HG03039 (cell line): ENCODE data around the gene ETV6.

Source experiments
- ATAC-seq: cut with Tn5 transposase; IDR thresholded peaks from one replicate; pipeline ENCODE4 v1.9.1; 2021; ENCODE audit warnings: mild to moderate bottlenecking, moderate library complexity; ENCODE audit not compliant: unreplicated experiment

Gene ETV6

GRCh38 chr12:11642785-11643184 is 6.7 kb upstream of the ETV6 start:
- no peak for ATAC-seq

- no peak for ATAC-seq
Observed at GRCh38 chr12:11645391-11645790, 4.1 kb upstream of the ETV6 start.

GRCh38 chr12:11648514-11649412 is 711 bp upstream of the ETV6 start:
- ATAC-seq = peak; percentile 31

- ATAC-seq = no peak
Observed at GRCh38 chr12:11650286-11651281, 1.1 kb downstream of the ETV6 start.

- no peak for ATAC-seq
Observed at GRCh38 chr12:11651381-11651780, 1.9 kb downstream of the ETV6 start.

GRCh38 chr12:11651785-11652184 is 2.3 kb downstream of the ETV6 start:
- no peak for ATAC-seq

GRCh38 chr12:11652351-11653040 is 3.0 kb downstream of the ETV6 start:
- ATAC-seq = no peak

DNA sequence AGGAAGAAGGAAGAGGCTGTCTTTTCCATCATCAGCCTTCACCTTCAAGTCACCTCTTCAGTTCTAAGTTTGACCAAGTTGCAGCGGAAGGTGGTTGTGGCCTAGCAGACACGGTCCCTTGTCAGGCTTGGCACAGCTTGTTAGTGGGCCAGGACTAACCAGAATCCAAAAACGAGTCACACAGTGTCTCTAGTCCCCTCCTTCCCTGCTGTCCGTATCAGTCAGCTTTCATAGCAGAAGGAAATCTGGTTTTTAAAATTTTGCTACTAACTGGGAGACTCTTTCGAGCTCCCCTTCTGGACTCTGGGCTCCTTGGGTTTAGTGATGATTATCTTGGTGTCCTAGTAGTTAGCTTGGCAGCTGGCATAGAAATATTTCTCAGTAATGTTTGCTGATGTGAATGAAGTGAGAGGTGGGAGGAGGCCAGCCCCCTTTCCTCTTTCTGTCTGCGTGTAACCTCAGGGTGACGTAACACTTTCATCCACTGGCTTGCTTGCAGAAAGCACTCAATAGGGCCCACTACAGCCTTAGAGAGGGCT is 3.8 kb downstream of the ETV6 start:
- no peak for ATAC-seq

GRCh38 chr12:11654338-11654737 is 4.9 kb downstream of the ETV6 start:
- ATAC-seq = no peak

GRCh38 chr12:11654802-11655201 is 5.3 kb downstream of the ETV6 start:
- ATAC-seq = no peak

- no peak for ATAC-seq
Observed at GRCh38 chr12:11655842-11656241, 6.4 kb downstream of the ETV6 start.

DNA sequence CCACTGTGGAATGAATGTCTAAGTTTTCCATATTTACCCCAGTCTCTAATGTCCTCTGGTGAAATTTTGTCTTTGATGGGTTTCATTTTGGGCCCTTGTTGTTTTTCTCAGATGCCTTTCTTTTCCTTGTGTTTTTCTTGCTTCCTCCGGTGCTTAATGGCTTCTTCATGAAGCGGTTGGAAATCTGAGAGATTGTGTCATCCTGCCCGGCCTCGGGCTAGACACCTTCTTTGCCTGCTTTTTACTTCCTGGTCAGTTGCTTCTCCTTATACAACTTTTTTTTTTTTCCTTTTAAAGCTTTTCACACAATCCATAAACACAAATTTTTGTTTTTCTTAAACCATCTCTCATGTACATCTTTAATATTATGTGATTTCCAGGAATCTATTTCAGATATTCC is 7.1 kb downstream of the ETV6 start:
- no peak for ATAC-seq

DNA sequence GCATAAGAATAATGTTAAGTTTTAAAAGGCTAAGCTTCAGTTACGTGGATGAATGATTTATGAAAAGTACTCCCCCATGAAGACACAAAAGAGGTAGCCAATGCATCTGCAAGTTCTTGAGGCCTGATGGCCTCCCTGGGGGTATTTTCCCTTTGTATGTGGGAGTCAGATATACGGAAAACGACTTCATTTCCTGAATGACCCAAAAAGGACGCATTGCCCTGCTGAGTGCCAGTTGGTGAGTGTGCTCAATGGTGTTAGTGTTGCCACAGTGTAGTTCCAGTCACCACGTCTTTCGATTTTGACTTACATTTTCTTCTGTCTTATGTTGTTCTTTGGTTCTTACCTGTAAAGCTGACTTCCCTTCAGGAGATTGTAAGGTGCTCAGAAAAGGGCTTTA is 8.0 kb downstream of the ETV6 start:
- no peak for ATAC-seq

GRCh38 chr12:11658791-11659190 is 9.3 kb downstream of the ETV6 start:
- ATAC-seq = no peak

DNA sequence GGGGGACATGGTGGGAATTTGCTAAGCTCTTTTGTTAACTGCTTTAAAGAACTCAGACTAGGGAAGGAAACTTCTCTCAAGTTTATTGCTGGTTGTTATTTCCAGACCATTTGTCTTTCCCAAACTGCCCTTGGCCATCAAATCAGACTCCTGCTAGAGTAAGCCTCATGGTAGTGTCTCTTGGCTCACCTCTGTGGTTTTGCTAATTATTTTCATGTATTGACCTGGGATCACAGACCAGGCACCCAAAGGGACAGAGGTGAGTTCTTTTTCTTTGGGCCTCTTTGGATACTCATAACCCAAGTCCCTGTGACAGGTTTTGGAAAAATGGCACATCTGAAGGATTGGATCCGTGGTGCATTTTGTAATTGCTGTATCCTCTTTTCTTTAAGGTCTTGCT is 11.2 kb downstream of the ETV6 start:
- no peak for ATAC-seq

GRCh38 chr12:11661491-11662089 is 12.1 kb downstream of the ETV6 start:
- ATAC-seq = no peak

DNA sequence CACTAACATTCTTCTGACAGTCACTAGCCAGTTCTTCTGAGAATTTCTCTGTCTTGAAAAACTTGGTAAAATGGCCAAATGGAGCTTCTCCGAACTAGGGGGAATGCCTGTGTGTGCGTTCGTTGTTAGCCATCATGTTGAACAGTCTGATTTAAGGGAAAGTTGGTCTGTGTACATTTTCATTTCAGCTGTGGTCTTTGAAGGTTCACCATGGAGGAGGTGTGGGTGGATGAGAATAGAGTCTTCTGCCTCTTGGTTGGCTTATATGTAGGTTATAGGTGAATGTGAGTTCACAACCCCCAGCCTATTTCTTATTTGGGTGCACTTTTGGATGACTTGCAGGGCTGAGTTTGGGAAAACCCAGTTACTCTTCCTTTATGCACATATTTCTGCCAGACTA is 12.9 kb downstream of the ETV6 start:
- ATAC-seq = no peak

DNA sequence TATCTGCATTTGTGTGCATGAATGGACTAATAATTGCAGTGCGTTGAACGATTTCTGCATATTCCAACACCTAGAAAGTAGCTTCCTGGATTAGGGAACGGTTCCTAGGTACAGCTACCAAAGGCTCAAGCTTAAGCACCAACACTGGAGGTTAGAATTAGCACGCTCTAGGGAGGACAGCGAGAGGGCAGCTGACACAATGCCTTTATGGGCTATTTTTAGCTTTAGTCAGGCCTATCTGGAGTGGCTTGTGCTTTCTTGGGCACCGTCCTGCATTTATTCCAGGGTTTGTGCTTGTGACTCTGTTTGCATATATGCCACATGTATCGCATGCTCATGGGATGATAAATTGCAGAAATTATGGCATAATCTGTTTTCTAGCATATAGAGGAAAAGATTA is 13.7 kb downstream of the ETV6 start:
- no peak for ATAC-seq

DNA sequence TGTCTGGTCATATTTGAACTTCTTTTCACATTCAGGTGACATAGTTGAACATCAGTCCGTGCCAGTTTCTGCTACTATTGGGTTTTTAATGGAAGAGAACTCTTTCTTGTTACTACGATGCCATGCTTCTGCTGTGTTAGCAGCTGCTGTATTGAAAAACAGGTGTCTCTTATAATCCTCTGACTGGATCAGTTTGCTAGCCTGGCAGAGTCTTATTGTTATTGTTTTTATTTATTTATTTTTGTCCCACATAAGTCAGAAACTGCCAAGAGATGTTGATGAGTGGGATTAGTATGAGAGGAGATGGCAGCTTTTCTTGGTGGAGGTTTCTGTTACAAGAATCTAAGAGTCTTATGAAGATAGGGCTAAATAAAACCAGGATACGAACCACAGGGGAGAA is 14.6 kb downstream of the ETV6 start:
- ATAC-seq = no peak
